Small intestine (tissue), 7 donors: ENCODE measurements around the gene LRRC39. TPM values are rescaled to one million over a fixed set of nuclear protein-coding genes. Genes with fewer than 3 reads are reported as not detected.
A peak's percentile ranks its signal among the peaks of the same experiment; 100 is the strongest.

Source experiments
- DNase-seq, 2 donors: peaks; one replicate each; pipeline versions ENCODE4 v3.0.0 to v3.0.0-alpha.2; 2013
- FAIRE-seq: peaks from 2 replicates; lab custom pipeline; 2012; peaks lifted over from hg19 to GRCh38; lab: Jason Lieb, UNC
- H3K27ac ChIP-seq, 3 donors: one replicate each; pipeline ENCODE4 v1.5.1; 2013; ENCODE audit warnings: low read length in 2 of 3, mild to moderate bottlenecking in 2 of 3, control low read depth in 1 of 3, inconsistent platforms in 1 of 3, low read depth in 1 of 3, moderate library complexity in 1 of 3
- H3K27me3 ChIP-seq, 3 donors: one replicate each; pipeline ENCODE4 v1.6.1; 2013; ENCODE audit warnings: low read length in 3 of 3, inconsistent platforms in 1 of 3; ENCODE audit not compliant: control insufficient read depth in 3 of 3, insufficient read depth in 3 of 3
- H3K36me3 ChIP-seq, 3 donors: one replicate each; pipeline ENCODE4 v1.6.1; 2013; ENCODE audit warnings: low read length in 3 of 3, inconsistent platforms in 1 of 3, low read depth in 1 of 3, mild to moderate bottlenecking in 1 of 3, moderate library complexity in 1 of 3; ENCODE audit not compliant: control insufficient read depth in 3 of 3, insufficient read depth in 2 of 3
- H3K4me1 ChIP-seq, 3 donors: one replicate each; pipeline ENCODE4 v1.6.1; 2013; ENCODE audit warnings: low read length in 2 of 3, inconsistent platforms in 1 of 3, low read depth in 1 of 3, mild to moderate bottlenecking in 1 of 3, moderate library complexity in 1 of 3; ENCODE audit not compliant: control insufficient read depth in 3 of 3, insufficient read depth in 2 of 3
- H3K4me3 ChIP-seq, 3 donors: one replicate each; pipeline ENCODE4 v1.5.1; 2013; ENCODE audit warnings: low read length in 3 of 3, control low read depth in 1 of 3, inconsistent platforms in 1 of 3, low read depth in 1 of 3, mild to moderate bottlenecking in 1 of 3, moderate library complexity in 1 of 3
- H3K9me3 ChIP-seq, 2 donors: one replicate each; pipeline ENCODE4 v1.6.1; 2013; ENCODE audit warnings: low read depth in 1 of 2, low read length in 1 of 2; ENCODE audit not compliant: control insufficient read depth in 2 of 2, insufficient read depth in 1 of 2
- WGBS, 3 donors: extraction: QIAGEN DNeasy Blood & Tissue Kit; methylation state at CpG; one replicate each; pipeline ENCODE4 v1.1.7; 2013; 5-methylcytosine and 5-hydroxymethylcytosine counted together
- polyA plus RNA-seq, 4 donors: library from polyadenylated mRNA; stranded (reverse) in 3 of 4; unstranded in 1 of 4; fragments of 200-250 nt in 3 of 4; fragments of 120-200 nt in 1 of 4; gene quantifications; one replicate each; pipeline versions ENCODE4 v1.2.1 to v1.2.3, GENCODE V29; 2013
- donor health status: healthy with polysubstance abuse.
- donor health status: control.
- donor health status: control.
- donor health status: Bipolar disorder and iron deficiency.
- donor health status: healthy.

The LRRC39 gene
- polyA plus RNA-seq, 4 donors: 0.34 to 2.7 (median 1.4) TPM

DNA sequence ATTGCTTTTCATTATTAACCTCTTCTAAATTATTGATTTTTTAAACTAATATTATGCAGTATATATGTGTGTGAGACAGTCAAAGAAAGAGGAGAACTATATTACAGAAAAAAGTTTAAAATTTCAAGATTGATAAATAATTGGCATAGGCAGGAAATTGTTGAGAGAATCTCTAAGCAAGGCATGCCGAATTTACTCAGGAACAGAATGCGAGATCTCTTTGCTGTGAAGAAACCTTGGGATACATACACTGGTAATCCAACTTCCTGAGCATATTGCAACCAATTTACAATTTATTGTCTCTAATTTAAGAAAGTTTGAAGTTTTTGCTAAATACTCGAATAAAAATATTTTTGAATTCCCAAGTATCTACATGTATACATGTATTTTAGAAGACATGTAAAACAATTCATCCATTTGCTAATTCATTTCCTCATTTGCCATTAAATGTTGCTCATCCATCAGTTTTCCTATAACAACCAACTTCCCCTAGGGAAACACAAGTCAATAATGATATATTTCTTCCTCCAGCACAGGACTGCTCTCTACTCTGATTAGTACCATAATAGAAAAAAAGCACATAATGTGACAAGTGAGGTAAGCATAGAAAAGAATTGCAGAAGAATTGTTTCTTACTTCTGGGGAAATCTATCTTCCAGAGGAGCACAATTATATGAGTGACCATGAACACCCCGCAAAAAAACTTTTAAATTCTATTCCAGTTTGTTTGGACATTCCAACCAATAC lies 588 bp downstream of the LRRC39 start:
- Histone ChIP-seq H3K4me1 (no peaks in the 10 kb centered on the region), H3K9me3 (peaks cover 0 to 2% of the 10 kb centered on the region in 2 donors), H3K4me3 (no peak overlapping the region), H3K27me3 (no peaks in the 10 kb centered on the region), H3K36me3 (no peaks in the 10 kb centered on the region), H3K27ac (no peak overlapping the region)
- no peak for DNase-seq
- 88 to 94% (median 90%) methylated on average over 4 of the region's 4 CpGs for WGBS, 3 donors
- no peak for FAIRE-seq

DNA sequence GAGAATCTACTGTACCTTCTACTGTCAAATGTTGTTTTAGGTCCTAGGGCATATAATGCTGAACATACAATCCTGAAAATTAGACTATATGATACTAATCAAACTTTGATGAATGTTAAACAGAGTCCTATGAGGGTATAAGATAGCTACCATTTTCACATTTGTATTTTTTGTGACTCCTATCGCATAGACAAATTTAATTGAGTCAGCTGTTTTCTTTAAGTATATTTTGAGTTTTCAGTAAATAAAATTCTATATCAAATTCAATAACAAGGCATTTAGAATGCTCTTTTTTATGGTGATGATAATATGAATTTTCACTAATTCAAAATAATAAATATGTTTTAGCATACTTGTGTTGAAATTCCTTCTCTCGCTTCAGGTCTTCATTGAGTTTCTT lies 10.0 kb downstream of the LRRC39 start:
- Histone ChIP-seq H3K9me3 (no peaks in the 10 kb centered on the region), H3K4me1 (no peaks in the 10 kb centered on the region), H3K27ac (no peak overlapping the region), H3K4me3 (no peak overlapping the region), H3K27me3 (no peaks in the 10 kb centered on the region), H3K36me3 (no peaks in the 10 kb centered on the region)
- FAIRE-seq: peak; percentile 65
- 98 to 99% (median 98%) methylated on average over 2 of the region's 2 CpGs for WGBS, 3 donors
- no peak for DNase-seq

DNA sequence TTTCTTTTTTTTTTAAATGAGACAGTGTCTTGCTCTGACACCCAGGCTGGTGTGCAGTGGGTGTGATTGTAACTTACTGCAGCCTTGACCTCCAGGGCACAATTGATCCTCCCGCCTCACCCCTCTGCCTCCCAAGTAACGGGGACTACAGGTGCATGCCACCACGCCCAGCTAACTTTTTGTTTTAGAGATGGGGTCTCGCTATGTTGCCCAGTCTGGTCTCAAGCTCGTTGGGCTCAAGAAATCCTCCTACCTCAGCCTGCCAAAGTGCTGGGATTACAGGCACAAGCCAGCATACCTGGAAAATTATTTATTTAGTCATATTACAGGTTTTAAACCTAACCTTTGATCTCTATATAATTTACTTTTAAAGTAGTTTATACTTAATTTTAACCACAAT lies 13.4 kb downstream of the LRRC39 start:
- 73 to 89% (median 77%) methylated on average over 5 of the region's 5 CpGs for WGBS, 3 donors

DNA sequence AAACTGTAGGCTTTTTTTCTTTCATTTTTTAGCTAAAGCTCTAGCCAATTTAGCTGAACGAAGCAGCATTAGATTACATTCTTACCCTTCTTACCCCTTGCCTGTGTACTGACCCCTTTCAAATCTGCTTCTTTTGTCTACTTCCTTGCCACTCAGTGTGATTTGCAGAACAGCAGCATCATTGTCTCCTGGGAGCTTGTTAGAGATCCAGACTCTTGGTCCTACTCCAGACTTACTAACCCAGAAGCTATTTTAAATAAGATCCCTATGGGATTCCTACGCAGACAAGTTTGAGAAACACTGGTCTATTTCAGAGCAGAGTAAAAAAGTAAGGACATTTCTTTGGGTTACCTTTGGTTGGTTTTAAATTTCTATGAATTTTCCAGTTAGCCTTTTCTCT lies 13.8 kb downstream of the LRRC39 start:
- WGBS, 3 donors: 80 to 85% (median 83%) methylated on average over 2 of the region's 2 CpGs

More for the DNA sequence above, 13.4 kb downstream of the LRRC39 start:
- no peaks in the 10 kb centered on the region for H3K36me3 ChIP-seq
- no peaks in the 10 kb centered on the region for H3K4me1 ChIP-seq
- no peak overlapping the region for H3K4me3 ChIP-seq
- DNase-seq (no peak), FAIRE-seq (no peak)
- H3K9me3 ChIP-seq: no peaks in the 10 kb centered on the region
- no peaks in the 10 kb centered on the region for H3K27me3 ChIP-seq
- no peak overlapping the region for H3K27ac ChIP-seq

DNA sequence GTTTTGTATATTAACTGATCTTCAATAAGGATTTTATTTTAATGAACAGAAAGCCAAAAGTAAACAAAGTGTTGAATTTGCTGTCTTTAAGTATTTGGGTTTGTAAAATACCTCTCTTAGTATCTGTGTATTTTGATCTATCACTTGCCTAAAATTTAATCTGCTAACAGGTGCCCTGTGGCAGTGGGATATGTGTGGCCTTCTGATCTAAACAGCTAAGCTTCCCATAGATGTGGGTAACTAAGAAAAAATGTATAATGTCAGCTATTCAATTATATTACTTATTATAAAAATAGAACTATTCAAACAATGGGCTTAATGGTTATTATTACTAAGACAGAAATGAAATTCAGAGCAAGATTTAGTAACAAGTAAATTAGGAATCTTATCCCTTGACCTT lies 15.2 kb downstream of the LRRC39 start:
- DNase-seq: no peak
- Histone ChIP-seq H3K36me3 (no peaks in the 10 kb centered on the region), H3K27ac (no peak overlapping the region), H3K27me3 (no peaks in the 10 kb centered on the region), H3K9me3 (no peaks in the 10 kb centered on the region), H3K4me3 (no peak overlapping the region), H3K4me1 (no peaks in the 10 kb centered on the region)
- FAIRE-seq: peak; percentile 36

More for the DNA sequence above, 13.8 kb downstream of the LRRC39 start:
- Histone ChIP-seq H3K27ac (no peak overlapping the region), H3K4me3 (no peak overlapping the region), H3K36me3 (no peaks in the 10 kb centered on the region), H3K4me1 (no peaks in the 10 kb centered on the region), H3K9me3 (no peaks in the 10 kb centered on the region), H3K27me3 (no peaks in the 10 kb centered on the region)
- no peak for FAIRE-seq
- DNase-seq: no peak

DNA sequence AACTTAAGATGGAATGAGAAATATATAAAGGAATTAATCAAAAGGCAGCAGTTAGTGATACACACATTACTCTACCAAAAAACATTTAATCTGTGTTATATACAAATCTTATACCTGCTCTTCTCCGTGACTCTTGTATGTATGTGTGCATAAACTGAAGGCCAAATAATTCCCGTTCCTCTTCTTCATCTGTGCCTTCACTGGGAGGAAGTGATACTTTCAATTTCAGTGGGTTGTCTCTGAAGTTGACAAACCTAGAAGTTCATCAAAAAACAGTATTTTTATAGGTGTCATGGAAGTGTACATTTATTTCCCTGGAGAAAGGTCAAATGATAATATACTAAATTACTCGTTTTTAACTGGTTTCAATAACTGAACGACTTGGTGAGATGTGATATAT lies 25.8 kb downstream of the LRRC39 start:
- no peaks in the 10 kb centered on the region for H3K4me1 ChIP-seq
- no peak overlapping the region for H3K4me3 ChIP-seq
- DNase-seq: no peak
- no peaks in the 10 kb centered on the region for H3K27me3 ChIP-seq
- FAIRE-seq: no peak
- H3K36me3 ChIP-seq: peaks cover 0 to 3% (median 2%) of the 10 kb centered on the region in 3 donors
- no peak overlapping the region for H3K27ac ChIP-seq
- 69 to 73% (median 72%) methylated on average over 4 of the region's 4 CpGs for WGBS, 3 donors
- no peaks in the 10 kb centered on the region for H3K9me3 ChIP-seq

DNA sequence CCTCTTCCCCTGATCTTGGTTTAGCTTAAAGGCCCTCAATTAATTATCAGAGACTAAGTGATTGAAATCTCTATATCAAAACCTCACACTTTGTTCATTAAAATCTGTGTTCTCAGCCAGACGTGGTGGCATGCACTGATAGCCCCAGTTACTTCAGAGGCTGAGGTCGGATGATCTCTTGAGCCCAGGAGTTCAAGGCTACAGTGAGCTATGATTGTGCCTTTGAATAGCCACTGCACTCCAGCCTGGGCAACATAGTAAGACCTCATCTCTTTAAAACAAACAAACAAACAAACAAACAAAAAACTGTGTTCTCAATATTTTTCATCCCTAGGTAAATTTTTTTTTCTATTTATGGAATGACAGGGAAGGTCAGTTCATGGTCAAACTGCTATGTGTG lies 26.4 kb downstream of the LRRC39 start:
- H3K27ac ChIP-seq: no peak overlapping the region
- no peaks in the 10 kb centered on the region for H3K9me3 ChIP-seq
- 45 to 61% (median 55%) methylated on average over 2 of the region's 2 CpGs for WGBS, 3 donors
- no peak overlapping the region for H3K4me3 ChIP-seq
- H3K27me3 ChIP-seq: no peaks in the 10 kb centered on the region
- no peak for DNase-seq
- H3K4me1 ChIP-seq: no peaks in the 10 kb centered on the region
- FAIRE-seq: no peak
- H3K36me3 ChIP-seq: peaks cover 0 to 4% (median 2%) of the 10 kb centered on the region in 3 donors

DNA sequence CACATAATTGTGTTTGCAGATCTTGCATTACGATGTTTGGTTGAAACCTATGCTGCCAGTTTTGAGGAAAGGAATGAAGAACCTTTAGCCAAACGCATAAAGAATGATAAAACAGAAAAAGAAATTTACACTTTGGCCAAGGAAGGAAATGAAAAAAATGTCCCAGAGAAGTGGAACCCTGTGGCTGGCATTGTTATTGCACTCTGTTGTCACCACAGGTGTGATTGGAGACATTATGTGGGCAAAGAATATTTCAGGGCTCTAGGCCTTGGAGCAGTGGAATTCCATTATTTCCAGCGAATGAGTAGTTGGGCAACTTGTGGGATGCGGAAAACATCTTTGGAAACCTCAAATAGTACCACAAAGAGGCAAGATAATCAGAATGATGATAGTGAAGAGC lies 30.2 kb downstream of the LRRC39 start:
- H3K4me3 ChIP-seq: no peak overlapping the region
- 91 to 94% (median 93%) methylated on average over 4 of the region's 4 CpGs for WGBS, 3 donors
- DNase-seq (no peak), FAIRE-seq (no peak)
- no peak overlapping the region for H3K27ac ChIP-seq
- H3K36me3 ChIP-seq: peaks cover 10 to 12% (median 11%) of the 10 kb centered on the region in 3 donors
- no peaks in the 10 kb centered on the region for H3K27me3 ChIP-seq
- no peaks in the 10 kb centered on the region for H3K4me1 ChIP-seq
- no peaks in the 10 kb centered on the region for H3K9me3 ChIP-seq

DNA sequence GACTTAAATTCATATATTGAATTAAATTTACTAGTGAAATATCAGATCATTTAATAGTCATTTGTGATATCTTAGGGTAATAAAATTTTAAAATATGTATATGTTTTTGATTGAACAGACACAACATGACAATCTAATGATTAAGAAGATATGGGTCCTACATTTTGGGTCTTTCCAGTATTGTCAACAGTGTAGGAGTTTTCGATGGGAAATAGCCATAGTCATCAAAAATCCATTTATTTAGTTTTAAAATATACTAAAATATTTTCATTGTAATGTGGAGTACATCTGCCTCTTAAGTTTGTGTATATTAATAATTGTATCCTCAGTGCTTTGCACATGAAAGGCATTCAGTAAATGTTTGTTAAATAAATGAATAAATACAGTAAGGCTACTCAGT lies 31.1 kb downstream of the LRRC39 start:
- DNase-seq: no peak
- H3K27ac ChIP-seq: no peak overlapping the region
- no peaks in the 10 kb centered on the region for H3K9me3 ChIP-seq
- H3K4me1 ChIP-seq: no peaks in the 10 kb centered on the region
- H3K4me3 ChIP-seq: no peak overlapping the region
- H3K27me3 ChIP-seq: no peaks in the 10 kb centered on the region
- FAIRE-seq: no peak
- 92 to 98% (median 97%) methylated on average over 1 of the region's 1 CpG for WGBS, 3 donors
- H3K36me3 ChIP-seq: peaks cover 10 to 13% (median 12%) of the 10 kb centered on the region in 3 donors
